Fibroblast of lung (primary cell): ENCODE measurements around the gene FAM90A26.
"Not testable (repeated sequence)": the region's sequence is repeated elsewhere in the genome, so short reads cannot be mapped to it uniquely, and the experiment has no call there.

Experiments
- EZH2 ChIP-seq: IDR thresholded peaks from 2 replicates; pipeline ENCODE4 v1.5.1; 2012; ENCODE audit warnings: low read length, control low read depth, mild to moderate bottlenecking; ENCODE audit errors: missing control alignments
- TF ChIP-seq, protein P1 (sequence below), 2 donors: IDR thresholded peaks in 1 of 2; conservative IDR thresholded peaks in 1 of 2; 1 replicate in 1 of 2; 2 replicates in 1 of 2; pipeline ENCODE4 v1.5.1; 2011 to 2012; ENCODE audit warnings: low read length in 2 of 2, control low read depth in 1 of 2, inconsistent platforms in 1 of 2, low read depth in 1 of 2, mild to moderate bottlenecking in 1 of 2

DNA sequence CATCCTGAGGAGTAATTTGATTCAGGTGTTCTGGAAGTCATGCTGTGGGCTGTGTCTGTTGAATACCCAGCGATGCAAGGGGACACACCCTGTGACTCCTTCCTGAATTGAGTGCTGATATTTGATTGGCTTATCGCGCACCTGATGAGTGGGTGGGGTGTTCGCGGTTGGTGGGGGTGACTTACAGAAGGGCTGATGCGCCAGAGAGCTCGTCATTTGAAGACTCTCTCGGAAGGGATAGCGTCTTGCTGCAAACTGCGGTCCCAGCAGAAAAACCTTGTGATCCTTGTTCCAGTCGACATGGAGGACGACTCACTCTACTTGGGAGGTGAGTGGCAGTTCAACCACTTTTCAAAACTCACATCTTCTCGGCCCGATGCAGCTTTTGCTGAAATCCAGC, 44.9 kb downstream of the FAM90A26 start, which contains the start of gene USP17L11:
- TF ChIP-seq, protein P1, sequence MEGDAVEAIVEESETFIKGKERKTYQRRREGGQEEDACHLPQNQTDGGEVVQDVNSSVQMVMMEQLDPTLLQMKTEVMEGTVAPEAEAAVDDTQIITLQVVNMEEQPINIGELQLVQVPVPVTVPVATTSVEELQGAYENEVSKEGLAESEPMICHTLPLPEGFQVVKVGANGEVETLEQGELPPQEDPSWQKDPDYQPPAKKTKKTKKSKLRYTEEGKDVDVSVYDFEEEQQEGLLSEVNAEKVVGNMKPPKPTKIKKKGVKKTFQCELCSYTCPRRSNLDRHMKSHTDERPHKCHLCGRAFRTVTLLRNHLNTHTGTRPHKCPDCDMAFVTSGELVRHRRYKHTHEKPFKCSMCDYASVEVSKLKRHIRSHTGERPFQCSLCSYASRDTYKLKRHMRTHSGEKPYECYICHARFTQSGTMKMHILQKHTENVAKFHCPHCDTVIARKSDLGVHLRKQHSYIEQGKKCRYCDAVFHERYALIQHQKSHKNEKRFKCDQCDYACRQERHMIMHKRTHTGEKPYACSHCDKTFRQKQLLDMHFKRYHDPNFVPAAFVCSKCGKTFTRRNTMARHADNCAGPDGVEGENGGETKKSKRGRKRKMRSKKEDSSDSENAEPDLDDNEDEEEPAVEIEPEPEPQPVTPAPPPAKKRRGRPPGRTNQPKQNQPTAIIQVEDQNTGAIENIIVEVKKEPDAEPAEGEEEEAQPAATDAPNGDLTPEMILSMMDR (conservative IDR thresholded peaks at IDR 0.05 in 1 of 2, IDR thresholded peaks at IDR 0.05 in 1 of 2; ENCODE audit: low read depth in 1 of 2, low read length in 2 of 2): not testable (repeated sequence)
- not testable (repeated sequence) for TF ChIP-seq EZH2
